ENCODE data around the gene RPS19.

The RPS19 gene

GRCh38 chr19:41853768-41854167, 6.3 kb upstream of the RPS19 start:
- Histone ChIP-seq H3K4me1 (ENCODE audit: control insufficient read depth in 2 of 2, insufficient read depth in 2 of 2, low read length in 2 of 2) (no peaks in the 10 kb centered on the region), H3K27ac (ENCODE audit: low read depth in 2 of 2, low read length in 2 of 2) (no peak overlapping the region), H3K4me3 (ENCODE audit: low read length in 2 of 2) (no peak overlapping the region), H3K36me3 (ENCODE audit: control insufficient read depth in 2 of 2, insufficient read depth in 2 of 2, low read length in 2 of 2) (no peaks in the 10 kb centered on the region), H3K9me3 (ENCODE audit: control insufficient read depth in 2 of 2, low read length in 2 of 2) (no peaks in the 10 kb centered on the region), H3K27me3 (ENCODE audit: control insufficient read depth in 2 of 2, insufficient read depth in 2 of 2, low read length in 2 of 2) (peaks cover 0 to 6% of the 10 kb centered on the region in 2 donors), H3K9ac (ENCODE audit: low read depth in 1 of 2, low read length in 2 of 2) (no peak overlapping the region)

DNA sequence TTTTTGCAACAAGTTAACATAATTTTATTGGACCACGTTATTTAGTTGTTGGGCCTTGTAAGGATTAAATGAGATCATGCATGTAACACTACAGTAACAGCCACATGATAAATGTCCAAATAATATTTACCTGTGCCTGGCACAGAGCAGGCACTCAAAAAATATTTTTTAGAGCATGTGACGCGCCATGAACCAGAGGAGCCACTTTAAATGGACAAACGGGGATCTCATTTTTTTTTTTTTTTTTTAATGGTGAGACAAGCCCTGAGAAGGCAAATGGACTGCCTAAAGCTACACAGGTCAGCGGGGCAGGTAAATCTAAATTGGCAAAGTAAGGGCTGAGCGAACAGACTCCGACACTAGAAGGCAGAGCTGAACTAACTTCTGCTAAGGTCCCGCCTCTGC, 840 bp upstream of the RPS19 start:
- Histone ChIP-seq H3K4me1 (ENCODE audit: control insufficient read depth in 2 of 2, insufficient read depth in 2 of 2, low read length in 2 of 2) (peaks cover 28 to 31% of the 10 kb centered on the region in 2 donors), H3K9me3 (ENCODE audit: control insufficient read depth in 2 of 2, low read length in 2 of 2) (no peaks in the 10 kb centered on the region), H3K27ac (ENCODE audit: low read depth in 2 of 2, low read length in 2 of 2) (peak overlapping the region; percentile 98 to 99), H3K36me3 (ENCODE audit: control insufficient read depth in 2 of 2, insufficient read depth in 2 of 2, low read length in 2 of 2) (peaks cover 26 to 28% of the 10 kb centered on the region in 2 donors), H3K4me3 (ENCODE audit: low read length in 2 of 2) (peak overlapping the region; percentile 89 to 97), H3K9ac (ENCODE audit: low read depth in 1 of 2, low read length in 2 of 2) (peak overlapping the region; percentile 49 to 53), H3K27me3 (ENCODE audit: control insufficient read depth in 2 of 2, insufficient read depth in 2 of 2, low read length in 2 of 2) (no peaks in the 10 kb centered on the region)

DNA sequence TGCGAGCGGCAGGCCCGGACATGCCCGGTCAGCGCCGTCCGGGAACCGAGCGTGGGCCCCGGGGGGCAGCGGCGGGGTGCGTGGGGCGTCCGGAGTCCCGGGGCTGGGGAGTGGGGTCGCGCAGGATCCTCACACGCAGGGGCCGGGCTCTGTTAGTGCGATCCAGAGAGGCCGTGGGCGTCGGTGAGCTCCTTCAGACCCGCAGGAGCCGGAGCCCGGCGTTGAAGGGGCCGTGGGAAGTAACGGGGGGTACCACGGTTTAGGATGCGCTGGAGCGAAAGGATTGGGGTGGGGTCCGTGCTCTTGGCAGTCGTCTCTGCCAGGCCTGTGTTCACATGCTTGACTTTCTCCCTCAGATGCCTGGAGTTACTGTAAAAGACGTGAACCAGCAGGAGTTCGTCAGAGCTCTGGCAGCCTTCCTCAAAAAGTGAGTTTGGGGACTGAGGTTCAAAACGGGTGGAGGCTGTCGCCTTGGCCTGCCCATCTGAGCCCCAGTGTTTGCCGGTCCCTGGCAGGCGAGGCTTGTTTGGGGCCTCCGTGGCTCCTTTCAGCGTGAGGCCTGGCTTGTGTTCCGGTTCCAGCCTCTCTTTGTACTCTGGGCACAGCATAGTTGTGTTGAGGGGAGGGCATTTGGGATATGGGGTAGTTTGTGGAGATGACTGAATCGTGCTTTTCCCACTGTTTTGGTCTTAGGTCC, 512 bp downstream of the RPS19 start:
- peak overlapping the region; percentile 90 to 95 for H3K9ac ChIP-seq (ENCODE audit: low read depth in 1 of 2, low read length in 2 of 2)
- H3K4me3 ChIP-seq (ENCODE audit: low read length in 2 of 2), result peak overlapping the region; percentile 89 to 97
- peaks cover 32 to 36% of the 10 kb centered on the region in 2 donors for H3K4me1 ChIP-seq (ENCODE audit: control insufficient read depth in 2 of 2, insufficient read depth in 2 of 2, low read length in 2 of 2)
- peak overlapping the region; percentile 98 to 99 for H3K27ac ChIP-seq (ENCODE audit: low read depth in 2 of 2, low read length in 2 of 2)
- no peaks in the 10 kb centered on the region for H3K27me3 ChIP-seq (ENCODE audit: control insufficient read depth in 2 of 2, insufficient read depth in 2 of 2, low read length in 2 of 2)
- peaks cover 38% of the 10 kb centered on the region in 2 donors for H3K36me3 ChIP-seq (ENCODE audit: control insufficient read depth in 2 of 2, insufficient read depth in 2 of 2, low read length in 2 of 2)
- H3K9me3 ChIP-seq (ENCODE audit: control insufficient read depth in 2 of 2, low read length in 2 of 2), result no peaks in the 10 kb centered on the region

- Histone ChIP-seq H3K27ac (ENCODE audit: low read depth in 2 of 2, low read length in 2 of 2) (peak overlapping the region; percentile 98 to 99), H3K9me3 (ENCODE audit: control insufficient read depth in 2 of 2, low read length in 2 of 2) (no peaks in the 10 kb centered on the region), H3K4me3 (ENCODE audit: low read length in 2 of 2) (peak overlapping the region; percentile 89 to 97), H3K4me1 (ENCODE audit: control insufficient read depth in 2 of 2, insufficient read depth in 2 of 2, low read length in 2 of 2) (peaks cover 34 to 37% of the 10 kb centered on the region in 2 donors), H3K36me3 (ENCODE audit: control insufficient read depth in 2 of 2, insufficient read depth in 2 of 2, low read length in 2 of 2) (peaks cover 39 to 40% of the 10 kb centered on the region in 2 donors), H3K27me3 (ENCODE audit: control insufficient read depth in 2 of 2, insufficient read depth in 2 of 2, low read length in 2 of 2) (no peaks in the 10 kb centered on the region), H3K9ac (ENCODE audit: low read depth in 1 of 2, low read length in 2 of 2) (peak overlapping the region; percentile 90 to 95)
Measured at GRCh38 chr19:41861116-41861768, 1.2 kb downstream of the RPS19 start.

DNA sequence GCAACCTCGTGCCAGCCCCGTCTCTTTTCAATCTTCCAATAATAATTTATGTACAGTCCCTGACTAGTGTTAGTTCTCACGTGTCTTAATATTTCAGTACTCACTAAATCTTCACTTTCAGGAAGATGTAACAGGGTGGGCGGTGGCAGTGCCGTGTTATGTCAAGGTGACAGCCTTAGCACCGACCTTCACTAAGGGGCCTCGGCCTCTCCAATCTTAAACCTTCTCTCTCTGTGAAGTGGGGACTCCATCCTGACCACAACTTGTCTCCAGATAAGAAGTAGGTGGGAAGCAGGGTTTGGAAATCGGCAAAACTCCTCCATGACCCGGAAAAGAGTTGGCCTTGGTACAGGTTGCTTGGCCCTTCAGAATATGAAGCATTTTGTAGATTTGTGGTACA, 1.8 kb downstream of the RPS19 start:
- Histone ChIP-seq H3K27me3 (ENCODE audit: control insufficient read depth in 2 of 2, insufficient read depth in 2 of 2, low read length in 2 of 2) (no peaks in the 10 kb centered on the region), H3K27ac (ENCODE audit: low read depth in 2 of 2, low read length in 2 of 2) (no peak overlapping the region), H3K9ac (ENCODE audit: low read depth in 1 of 2, low read length in 2 of 2) (no peak overlapping the region), H3K36me3 (ENCODE audit: control insufficient read depth in 2 of 2, insufficient read depth in 2 of 2, low read length in 2 of 2) (peaks cover 41 to 42% of the 10 kb centered on the region in 2 donors), H3K9me3 (ENCODE audit: control insufficient read depth in 2 of 2, low read length in 2 of 2) (no peaks in the 10 kb centered on the region), H3K4me1 (ENCODE audit: control insufficient read depth in 2 of 2, insufficient read depth in 2 of 2, low read length in 2 of 2) (peaks cover 36 to 39% of the 10 kb centered on the region in 2 donors), H3K4me3 (ENCODE audit: low read length in 2 of 2) (no peak overlapping the region)

DNA sequence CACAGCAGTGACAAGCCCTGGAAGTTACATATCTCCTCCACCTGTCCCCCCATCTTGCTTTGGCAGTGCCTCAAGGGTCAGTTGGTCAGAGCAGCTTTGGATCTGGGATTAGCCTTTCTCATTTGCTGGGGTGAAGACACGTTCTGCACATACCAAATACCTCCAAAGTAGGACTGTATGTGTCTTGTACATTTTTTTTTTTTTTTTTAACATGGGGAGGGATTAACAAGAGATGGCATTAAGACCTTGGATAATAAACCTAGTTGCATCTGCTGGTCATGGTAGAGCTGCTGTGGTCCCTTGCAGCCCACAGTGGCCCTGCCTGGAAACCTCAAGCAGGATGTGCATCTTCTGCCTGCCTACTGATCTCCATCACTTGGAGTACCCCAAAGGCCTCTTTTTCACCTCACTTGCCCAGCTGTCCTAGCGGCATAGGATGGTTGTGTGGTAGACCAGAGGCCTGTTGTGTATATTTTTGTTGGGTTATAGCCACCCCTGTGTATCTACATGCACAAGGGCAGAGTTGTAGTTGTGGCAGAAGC, 2.5 kb downstream of the RPS19 start:
- peaks cover 36 to 39% of the 10 kb centered on the region in 2 donors for H3K4me1 ChIP-seq (ENCODE audit: control insufficient read depth in 2 of 2, insufficient read depth in 2 of 2, low read length in 2 of 2)
- no peak overlapping the region for H3K9ac ChIP-seq (ENCODE audit: low read depth in 1 of 2, low read length in 2 of 2)
- H3K27ac ChIP-seq (ENCODE audit: low read depth in 2 of 2, low read length in 2 of 2), result no peak overlapping the region
- no peaks in the 10 kb centered on the region for H3K9me3 ChIP-seq (ENCODE audit: control insufficient read depth in 2 of 2, low read length in 2 of 2)
- H3K36me3 ChIP-seq (ENCODE audit: control insufficient read depth in 2 of 2, insufficient read depth in 2 of 2, low read length in 2 of 2), result peaks cover 41 to 42% of the 10 kb centered on the region in 2 donors
- H3K27me3 ChIP-seq (ENCODE audit: control insufficient read depth in 2 of 2, insufficient read depth in 2 of 2, low read length in 2 of 2), result no peaks in the 10 kb centered on the region
- H3K4me3 ChIP-seq (ENCODE audit: low read length in 2 of 2), result no peak overlapping the region

DNA sequence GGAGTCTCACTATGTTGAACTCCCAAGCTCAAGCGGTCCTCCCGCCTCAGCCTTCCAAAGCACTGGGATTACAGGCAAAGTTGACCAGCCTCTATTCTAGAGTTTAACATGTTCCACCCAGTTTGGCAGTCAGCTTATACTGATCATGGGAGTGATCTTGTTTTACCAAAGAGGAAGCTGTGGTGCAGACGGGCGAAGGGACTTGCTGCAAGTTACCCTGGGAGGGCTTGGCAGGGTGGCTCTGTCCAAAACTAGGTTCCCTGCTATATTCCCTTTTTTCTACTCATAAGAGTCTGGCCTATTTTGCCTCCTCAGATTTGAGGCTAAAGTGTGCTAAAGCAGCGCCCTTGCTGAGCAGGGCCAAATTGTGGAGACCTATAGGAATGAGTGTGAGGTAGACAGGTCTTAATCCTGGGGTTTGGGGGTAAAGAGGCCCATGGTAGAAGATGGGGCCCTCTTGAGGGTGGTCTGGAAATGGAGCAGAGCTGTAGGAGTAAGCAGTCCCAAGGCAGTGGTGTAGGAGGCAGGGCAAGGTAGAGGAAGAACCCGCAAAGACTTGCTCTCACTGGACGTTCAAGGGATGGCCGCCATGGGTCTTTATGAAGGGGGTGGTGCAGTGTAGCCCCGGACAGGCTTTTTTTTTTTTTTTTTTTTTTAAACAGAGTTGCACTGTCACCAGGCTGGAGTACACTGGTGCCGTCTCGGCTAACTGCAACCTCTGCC, 3.3 kb downstream of the RPS19 start:
- no peak overlapping the region for H3K9ac ChIP-seq (ENCODE audit: low read depth in 1 of 2, low read length in 2 of 2)
- H3K9me3 ChIP-seq (ENCODE audit: control insufficient read depth in 2 of 2, low read length in 2 of 2), result no peaks in the 10 kb centered on the region
- H3K4me1 ChIP-seq (ENCODE audit: control insufficient read depth in 2 of 2, insufficient read depth in 2 of 2, low read length in 2 of 2), result peaks cover 45 to 46% of the 10 kb centered on the region in 2 donors
- H3K27me3 ChIP-seq (ENCODE audit: control insufficient read depth in 2 of 2, insufficient read depth in 2 of 2, low read length in 2 of 2), result no peaks in the 10 kb centered on the region
- H3K27ac ChIP-seq (ENCODE audit: low read depth in 2 of 2, low read length in 2 of 2), result no peak overlapping the region
- peaks cover 41 to 46% of the 10 kb centered on the region in 2 donors for H3K36me3 ChIP-seq (ENCODE audit: control insufficient read depth in 2 of 2, insufficient read depth in 2 of 2, low read length in 2 of 2)
- no peak overlapping the region for H3K4me3 ChIP-seq (ENCODE audit: low read length in 2 of 2)

DNA sequence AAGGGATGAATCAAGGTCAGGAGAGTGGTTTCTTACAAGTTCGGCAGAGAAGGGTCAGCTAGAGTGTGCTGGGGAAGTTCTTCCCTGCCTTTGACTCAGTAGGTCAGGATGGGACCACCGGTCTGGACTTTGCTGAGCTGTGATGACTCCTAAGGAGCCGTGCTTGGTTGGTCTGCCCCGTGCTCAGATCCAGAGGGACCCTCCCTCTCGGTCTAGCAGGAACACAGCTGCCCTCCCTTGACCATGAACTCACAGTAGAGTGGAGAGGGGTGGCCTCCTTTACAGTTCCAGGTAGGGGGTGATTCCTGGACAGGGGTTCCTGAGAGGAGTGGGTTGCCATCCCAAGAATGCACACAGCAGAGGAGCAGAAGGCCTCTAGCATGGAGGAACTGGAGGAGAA, 4.3 kb downstream of the RPS19 start:
- H3K9ac ChIP-seq (ENCODE audit: low read depth in 1 of 2, low read length in 2 of 2), result no peak overlapping the region
- H3K9me3 ChIP-seq (ENCODE audit: control insufficient read depth in 2 of 2, low read length in 2 of 2), result no peaks in the 10 kb centered on the region
- H3K4me3 ChIP-seq (ENCODE audit: low read length in 2 of 2), result no peak overlapping the region
- H3K27ac ChIP-seq (ENCODE audit: low read depth in 2 of 2, low read length in 2 of 2), result no peak overlapping the region
- H3K27me3 ChIP-seq (ENCODE audit: control insufficient read depth in 2 of 2, insufficient read depth in 2 of 2, low read length in 2 of 2), result no peaks in the 10 kb centered on the region
- peaks cover 43 to 49% of the 10 kb centered on the region in 2 donors for H3K4me1 ChIP-seq (ENCODE audit: control insufficient read depth in 2 of 2, insufficient read depth in 2 of 2, low read length in 2 of 2)
- peaks cover 47 to 56% of the 10 kb centered on the region in 2 donors for H3K36me3 ChIP-seq (ENCODE audit: control insufficient read depth in 2 of 2, insufficient read depth in 2 of 2, low read length in 2 of 2)

DNA sequence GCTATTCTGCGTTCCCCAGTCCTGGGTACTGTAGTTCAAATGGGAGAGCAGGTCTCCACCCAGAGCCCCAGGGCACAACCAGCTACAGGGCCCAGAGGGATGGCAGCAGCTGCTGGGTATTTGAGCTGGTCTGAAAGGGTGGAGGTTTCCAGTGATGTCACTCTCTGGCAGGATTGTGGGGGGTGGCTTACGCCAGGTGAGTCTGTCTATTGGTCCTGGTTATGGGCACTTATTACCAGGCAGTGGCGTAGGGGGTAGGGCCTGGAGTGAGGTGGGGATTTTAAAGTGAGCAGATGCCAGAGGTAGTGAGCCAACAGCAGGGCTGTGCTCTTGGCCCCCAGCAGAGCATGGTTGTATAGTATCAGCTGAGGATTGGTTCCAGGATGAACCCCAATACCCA, 6.2 kb downstream of the RPS19 start:
- H3K4me1 ChIP-seq (ENCODE audit: control insufficient read depth in 2 of 2, insufficient read depth in 2 of 2, low read length in 2 of 2), result peaks cover 42 to 49% of the 10 kb centered on the region in 2 donors
- no peak overlapping the region for H3K9ac ChIP-seq (ENCODE audit: low read depth in 1 of 2, low read length in 2 of 2)
- H3K9me3 ChIP-seq (ENCODE audit: control insufficient read depth in 2 of 2, low read length in 2 of 2), result no peaks in the 10 kb centered on the region
- H3K4me3 ChIP-seq (ENCODE audit: low read length in 2 of 2), result no peak overlapping the region
- peaks cover 57 to 62% of the 10 kb centered on the region in 2 donors for H3K36me3 ChIP-seq (ENCODE audit: control insufficient read depth in 2 of 2, insufficient read depth in 2 of 2, low read length in 2 of 2)
- H3K27me3 ChIP-seq (ENCODE audit: control insufficient read depth in 2 of 2, insufficient read depth in 2 of 2, low read length in 2 of 2), result no peaks in the 10 kb centered on the region
- no peak overlapping the region for H3K27ac ChIP-seq (ENCODE audit: low read depth in 2 of 2, low read length in 2 of 2)

Data from mucosa of rectum (tissue), 2 donors.